Stimulated activated naive CD8-positive, alpha-beta T cell treated with anti-CD3 and anti-CD28 coated beads, Interleukin-15, amount 100 ng/mL, for 72 hours (primary cell): ENCODE results near the gene SLC25A22.

Experiments
- ATAC-seq: fragments of 150-1000 bp; cut with Tn5 transposase; 2 replicates; pipeline ENCODE4 v1.10.0; 2021; ENCODE audit warnings: mild to moderate bottlenecking, moderate library complexity
- DNase-seq, 2 donors: peaks; one replicate each; pipeline ENCODE4 v3.0.0; 2021 to 2022
- H3K27ac Mint-ChIP-seq, 2 donors: one replicate each; pipeline ENCODE4 v1.8.0; 2022; ENCODE audit warnings: mild to moderate bottlenecking in 2 of 2, mixed read lengths in 2 of 2, moderate library complexity in 2 of 2
- H3K27me3 Mint-ChIP-seq: one replicate; pipeline ENCODE4 v1.8.0; 2022; ENCODE audit warnings: mixed read lengths
- H3K4me1 Mint-ChIP-seq: one replicate; pipeline ENCODE4 v1.8.0; 2022; ENCODE audit warnings: mild to moderate bottlenecking, mixed read lengths
- H3K4me3 Mint-ChIP-seq, 2 donors: one replicate each; pipeline ENCODE4 v1.8.0; 2022; ENCODE audit warnings: mild to moderate bottlenecking in 2 of 2, mixed read lengths in 2 of 2, moderate library complexity in 1 of 2
- H3K9me3 Mint-ChIP-seq, 2 donors: one replicate each; pipeline ENCODE4 v1.8.0; 2022; ENCODE audit warnings: mixed read lengths in 2 of 2

The SLC25A22 gene

GRCh38 chr11:798093-798713 lies at the start of gene SLC25A22:
TSS of gene SLC25A22 (minus strand) at chr11:798281. CDS start at chr11:795006, 3,275 bp downstream.
- Mint-ChIP-seq H3K27me3 (no peaks in the 10 kb centered on the region), H3K4me1 (peaks cover 49% of the 10 kb centered on the region), H3K27ac (peak within 1 kb of the TSS; percentile 81 to 94), H3K9me3 (no peaks in the 10 kb centered on the region), H3K4me3 (peak within 1 kb of the TSS; percentile 92 to 96)
- ATAC-seq (peak; percentile 63), DNase-seq (peak; percentile 87 to 91)

DNA sequence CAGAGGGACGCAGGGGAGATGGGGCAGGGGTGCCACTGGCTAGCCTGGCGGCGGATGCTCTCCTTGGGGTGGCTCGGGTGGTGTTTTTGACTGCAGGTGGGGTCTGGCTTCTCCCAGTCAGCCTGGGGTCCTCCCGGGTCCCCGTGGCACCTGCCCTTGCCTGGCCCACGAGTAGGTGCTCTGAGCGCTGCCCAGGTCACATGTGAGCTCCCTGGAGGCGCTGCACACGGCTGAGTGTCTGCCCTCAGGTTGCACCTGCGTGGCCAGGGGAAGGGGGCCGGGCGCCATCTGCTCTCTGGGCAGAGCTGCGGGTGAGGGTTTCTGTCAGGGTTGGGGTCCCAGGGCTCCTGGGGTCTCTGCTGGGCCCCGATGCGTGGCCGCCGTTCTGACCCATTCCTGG lies 49.8 kb upstream of the SLC25A22 start:
- no peak overlapping the region for H3K4me3 Mint-ChIP-seq
- DNase-seq (no peak), ATAC-seq (no peak)

GRCh38 chr11:846496-847098 lies 48.5 kb upstream of the SLC25A22 start:
- Mint-ChIP-seq H3K9me3 (no peaks in the 10 kb centered on the region), H3K4me3 (no peak overlapping the region), H3K4me1 (peaks cover 50% of the 10 kb centered on the region), H3K27ac (peak overlapping the region in 1 of 2 donors; percentile 71), H3K27me3 (peaks cover 11% of the 10 kb centered on the region)
- DNase-seq (no peak), ATAC-seq (no peak)

More for the DNA sequence above, 49.8 kb upstream of the SLC25A22 start:
- Mint-ChIP-seq H3K9me3 (no peaks in the 10 kb centered on the region), H3K4me1 (peaks cover 50% of the 10 kb centered on the region), H3K27me3 (peaks cover 11% of the 10 kb centered on the region), H3K27ac (no peak overlapping the region)

- no peak for DNase-seq
- H3K4me3 Mint-ChIP-seq = peak overlapping the region in 1 of 2 donors; percentile 5
- H3K9me3 Mint-ChIP-seq = no peaks in the 10 kb centered on the region
- peak overlapping the region in 1 of 2 donors; percentile 71 for H3K27ac Mint-ChIP-seq
- peaks cover 11% of the 10 kb centered on the region for H3K27me3 Mint-ChIP-seq
- ATAC-seq = no peak
- H3K4me1 Mint-ChIP-seq = peaks cover 56% of the 10 kb centered on the region
These were observed 47.9 kb upstream of the SLC25A22 start for GRCh38 chr11:845872-846495.

DNA sequence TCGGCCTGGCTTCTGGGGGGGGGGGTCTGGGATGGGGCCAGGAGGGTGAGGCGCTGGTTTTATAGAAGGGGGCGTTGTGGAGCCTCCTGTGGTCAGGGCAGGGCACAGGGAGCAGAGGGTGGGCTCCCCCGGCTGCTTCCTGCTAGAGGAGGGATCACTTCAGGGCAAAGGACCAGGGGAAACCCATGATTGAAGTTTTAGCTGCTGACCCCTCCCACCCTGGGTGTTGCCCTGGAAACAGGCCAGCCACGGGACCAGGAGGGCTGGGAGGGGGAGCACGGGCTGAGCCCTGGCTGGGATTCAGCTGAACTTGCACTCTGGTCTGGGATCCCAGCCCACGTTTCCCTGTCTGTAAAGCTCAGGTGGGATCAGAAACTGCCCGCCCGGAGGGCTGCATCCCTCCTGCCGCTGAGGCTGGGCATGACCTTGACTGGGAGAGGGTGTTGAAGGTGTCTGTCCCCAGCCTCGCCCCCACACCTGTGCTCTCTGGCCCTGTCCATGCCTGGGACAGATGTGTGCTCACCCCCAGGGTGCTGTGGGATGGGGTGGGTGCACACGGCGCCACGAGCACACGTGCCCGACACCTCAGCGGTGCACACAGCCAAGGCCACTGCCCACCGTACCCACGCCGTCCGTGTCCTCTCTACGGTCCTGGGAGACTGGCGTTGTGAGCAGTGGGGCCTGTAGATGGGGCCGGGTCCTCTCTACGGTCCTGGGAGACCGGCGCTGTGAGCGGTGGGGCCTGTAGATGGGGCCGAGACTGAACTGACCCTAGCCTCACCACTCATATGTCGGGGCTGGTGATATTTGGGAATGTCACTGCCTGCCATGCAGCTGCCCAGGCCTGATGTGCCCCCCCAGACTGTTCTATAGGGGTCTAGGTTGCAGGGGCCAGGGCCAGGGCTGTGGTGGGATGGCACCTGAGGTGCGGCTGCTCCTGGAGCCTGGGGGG lies 46.9 kb upstream of the SLC25A22 start:
- Mint-ChIP-seq H3K9me3 (no peaks in the 10 kb centered on the region), H3K27ac (peak overlapping the region in 1 of 2 donors; percentile 42), H3K27me3 (peaks cover 11% of the 10 kb centered on the region), H3K4me3 (peak overlapping the region; percentile 59 to 94), H3K4me1 (peaks cover 66% of the 10 kb centered on the region)
- ATAC-seq = peak; percentile 20
- peak in 1 of 2 donors; percentile 61 for DNase-seq

GRCh38 chr11:843818-844692 lies 46.0 kb upstream of the SLC25A22 start:
- DNase-seq (no peak), ATAC-seq (peak; percentile 42)
- Mint-ChIP-seq H3K27me3 (peaks cover 9% of the 10 kb centered on the region), H3K9me3 (no peaks in the 10 kb centered on the region), H3K4me1 (peaks cover 68% of the 10 kb centered on the region), H3K4me3 (peak overlapping the region; percentile 89 to 94), H3K27ac (peak overlapping the region; percentile 85)

GRCh38 chr11:843086-843734 lies 45.1 kb upstream of the SLC25A22 start:
- H3K4me1 Mint-ChIP-seq = peaks cover 68% of the 10 kb centered on the region
- H3K27me3 Mint-ChIP-seq = peaks cover under 1% of the 10 kb centered on the region
- peak overlapping the region; percentile 85 for H3K27ac Mint-ChIP-seq
- no peaks in the 10 kb centered on the region for H3K9me3 Mint-ChIP-seq
- ATAC-seq (peak; percentile 2), DNase-seq (no peak)
- peak overlapping the region; percentile 89 to 94 for H3K4me3 Mint-ChIP-seq

GRCh38 chr11:842370-843002 lies 44.4 kb upstream of the SLC25A22 start, which contains the start of the genes POLR2L and TSPAN4:
TSS of gene POLR2L (minus strand) at chr11:842529. CDS start at chr11:842508, 21 bp downstream.
TSS of gene TSPAN4 (plus strand) at chr11:842852. CDS start at chr11:850305, 7,453 bp downstream.
- Mint-ChIP-seq H3K27ac (peak within 1 kb of the TSS; percentile 93 to 95), H3K4me3 (peak within 1 kb of the TSS; percentile 89 to 94), H3K4me1 (peaks cover 71% of the 10 kb centered on the region), H3K9me3 (no peaks in the 10 kb centered on the region), H3K27me3 (no peaks in the 10 kb centered on the region)
- ATAC-seq = peak; percentile 75
- DNase-seq = peak; percentile 89 to 90

GRCh38 chr11:841981-842369 lies 43.9 kb upstream of the SLC25A22 start:
- Mint-ChIP-seq H3K9me3 (no peaks in the 10 kb centered on the region), H3K27me3 (no peaks in the 10 kb centered on the region), H3K4me3 (peak overlapping the region; percentile 88 to 89), H3K27ac (peak overlapping the region; percentile 93 to 95), H3K4me1 (peaks cover 75% of the 10 kb centered on the region)
- DNase-seq (no peak), ATAC-seq (peak; percentile 41)

DNA sequence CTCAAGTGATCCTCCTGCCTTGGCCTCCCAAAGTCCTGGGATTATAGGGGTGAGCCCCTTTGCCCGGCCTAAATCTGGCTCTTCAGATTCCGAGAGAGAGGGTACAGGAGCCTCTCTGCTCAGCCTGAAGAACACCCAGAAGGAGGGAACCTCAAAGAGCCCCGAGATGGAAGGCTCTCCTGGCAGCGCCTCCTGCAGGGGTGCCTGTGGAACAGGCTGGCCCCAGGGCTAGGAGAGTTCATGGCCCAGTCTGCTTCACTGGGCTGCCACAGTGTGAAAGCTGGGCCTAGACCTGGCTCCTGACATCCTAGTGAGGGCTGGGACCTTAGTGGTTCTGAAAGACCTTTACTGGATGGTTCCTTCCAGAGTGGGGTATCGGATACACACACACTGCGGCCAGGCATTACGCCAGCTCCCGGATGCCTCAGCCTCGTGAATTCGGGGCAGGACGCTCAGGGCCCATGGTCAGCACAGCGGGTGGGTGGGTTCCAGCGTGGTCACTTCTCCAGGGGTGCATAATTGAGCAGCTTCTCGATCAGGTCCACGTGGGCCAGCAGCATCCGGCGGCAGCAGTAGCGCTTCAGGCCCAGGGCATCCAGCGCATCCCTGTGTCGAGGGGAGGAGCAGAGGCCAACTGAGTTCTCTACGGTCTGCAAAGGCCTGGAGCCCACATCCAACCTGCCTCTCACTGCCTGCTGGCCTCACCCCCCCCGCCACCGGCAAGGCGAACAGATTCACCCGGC lies 42.0 kb upstream of the SLC25A22 start:
- H3K9me3 Mint-ChIP-seq = no peaks in the 10 kb centered on the region
- peak overlapping the region in 1 of 2 donors; percentile 88 for H3K4me3 Mint-ChIP-seq
- H3K27ac Mint-ChIP-seq = peak overlapping the region in 1 of 2 donors; percentile 83
- peaks cover 70% of the 10 kb centered on the region for H3K4me1 Mint-ChIP-seq
- no peaks in the 10 kb centered on the region for H3K27me3 Mint-ChIP-seq
- DNase-seq (no peak), ATAC-seq (no peak)

- Mint-ChIP-seq H3K27me3 (no peaks in the 10 kb centered on the region), H3K4me3 (no peak overlapping the region), H3K4me1 (peaks cover 70% of the 10 kb centered on the region), H3K9me3 (no peaks in the 10 kb centered on the region), H3K27ac (peak overlapping the region in 1 of 2 donors; percentile 83)
- no peak for ATAC-seq
- DNase-seq = no peak
These were observed 41.2 kb upstream of the SLC25A22 start for GRCh38 chr11:839280-839623.

GRCh38 chr11:838441-839279 lies 40.6 kb upstream of the SLC25A22 start:
- Mint-ChIP-seq H3K4me3 (no peak overlapping the region), H3K27me3 (no peaks in the 10 kb centered on the region), H3K4me1 (peaks cover 70% of the 10 kb centered on the region), H3K9me3 (no peaks in the 10 kb centered on the region), H3K27ac (no peak overlapping the region)
- no peak for DNase-seq
- ATAC-seq = no peak
